Esophagus muscularis mucosa (tissue), 4 donors: ENCODE measurements around the gene DOCK7. TPM values are rescaled to one million over a fixed set of nuclear protein-coding genes. Genes with fewer than 3 reads are reported as not detected.

Source experiments
- DNase-seq: peaks from one replicate; pipeline ENCODE4 v3.0.0-alpha.2; 2017; ENCODE audit errors: extremely low spot score
- H3K27ac ChIP-seq, 4 donors: fragments of 200-600 bp; sonication (generic); replicated peaks in 1 of 4; 1 replicate in 3 of 4; 2 replicates in 1 of 4; pipeline ENCODE4 v1.5.1; 2016 to 2019; ENCODE audit warnings: mild to moderate bottlenecking in 1 of 4
- H3K27me3 ChIP-seq, 4 donors: fragments of 200-600 bp; sonication (generic); one replicate each; pipeline versions ENCODE4 v1.5.1 to v1.6.0; 2016 to 2019
- H3K36me3 ChIP-seq, 4 donors: fragments of 200-600 bp; sonication (generic); one replicate each; pipeline ENCODE4 v1.5.1; 2016 to 2019
- H3K4me1 ChIP-seq, 4 donors: fragments of 200-600 bp; sonication (generic); one replicate each; pipeline ENCODE4 v1.5.1; 2016 to 2019
- H3K4me3 ChIP-seq, 4 donors: fragments of 200-600 bp; sonication (generic); 1 replicate in 2 of 4; 2 replicates in 2 of 4; pipeline ENCODE4 v1.5.1; 2016 to 2019; ENCODE audit warnings: mild to moderate bottlenecking in 4 of 4, moderate library complexity in 1 of 4
- H3K9me3 ChIP-seq, 4 donors: fragments of 200-600 bp; sonication (generic); 1 replicate in 3 of 4; 2 replicates in 1 of 4; pipeline ENCODE4 v1.5.1; 2016 to 2019
- CTCF ChIP-seq, 3 experiments: fragments of 200-600 bp in 2 of 3; fragments of 450-650 bp in 1 of 3; sonication (generic) in 2 of 3; IDR thresholded peaks; one replicate each; pipeline ENCODE4 v1.5.1; 2017 to 2019; ENCODE audit warnings: antibody characterized with exemption in 3 of 3, mild to moderate bottlenecking in 2 of 3, moderate library complexity in 1 of 3
- EP300 ChIP-seq: sonication (generic); formaldehyde crosslinking; IDR thresholded peaks from one replicate; pipeline ENCODE4 v1.6.1; 2017; ENCODE audit warnings: antibody characterized with exemption
- POLR2A ChIP-seq: fragments of 450-650 bp; IDR thresholded peaks from one replicate; pipeline ENCODE4 v1.6.1; 2017; ENCODE audit warnings: antibody characterized with exemption, moderate library complexity, mild to moderate bottlenecking, low read depth
- POLR2AphosphoS5 ChIP-seq, 2 donors: sonication (generic); formaldehyde crosslinking; IDR thresholded peaks; one replicate each; pipeline ENCODE4 v1.6.1; 2017; ENCODE audit warnings: antibody characterized with exemption in 2 of 2
- WGBS: methylation state at CpG from one replicate; pipeline ENCODE4 v1.1.5; 2018; 5-methylcytosine and 5-hydroxymethylcytosine counted together
- intact Hi-C: fragments of 100-400 bp; cut with DNase I; formaldehyde crosslinking; loops from one replicate; pipeline ENCODE4 v1.15.1; 2023
- total RNA-seq, 4 donors: library from RNA; depleted of rRNA; stranded (reverse); fragments of >200 nt; gene quantifications; one replicate each; pipeline versions ENCODE4 v1.1.0 to v1.2.1, GENCODE V29; 2016

Gene DOCK7
- total RNA-seq, 4 donors from 2014 or later, result 27.7 to 66.7 (median 30.5) TPM

GRCh38 chr1:62676611-62677356 is 11.4 kb downstream of the DOCK7 start:
- Histone ChIP-seq H3K36me3 (no peaks in the 10 kb centered on the region), H3K9me3 (no peaks in the 10 kb centered on the region), H3K27me3 (no peaks in the 10 kb centered on the region), H3K4me1 (peaks cover 0 to 24% (median 19%) of the 10 kb centered on the region in 4 donors), H3K27ac (no peak overlapping the region), H3K4me3 (no peak overlapping the region)
- TF ChIP-seq CTCF (IDR thresholded peaks at IDR 0.05) (no peak), POLR2A (no peak), POLR2AphosphoS5 (IDR thresholded peaks at IDR 0.05) (no peak), EP300 (no peak)
- DNase-seq, result no peak
- intact Hi-C loops, result no loop called here
- WGBS, result 75% methylated on average over 2 of the region's 2 CpGs

DNA sequence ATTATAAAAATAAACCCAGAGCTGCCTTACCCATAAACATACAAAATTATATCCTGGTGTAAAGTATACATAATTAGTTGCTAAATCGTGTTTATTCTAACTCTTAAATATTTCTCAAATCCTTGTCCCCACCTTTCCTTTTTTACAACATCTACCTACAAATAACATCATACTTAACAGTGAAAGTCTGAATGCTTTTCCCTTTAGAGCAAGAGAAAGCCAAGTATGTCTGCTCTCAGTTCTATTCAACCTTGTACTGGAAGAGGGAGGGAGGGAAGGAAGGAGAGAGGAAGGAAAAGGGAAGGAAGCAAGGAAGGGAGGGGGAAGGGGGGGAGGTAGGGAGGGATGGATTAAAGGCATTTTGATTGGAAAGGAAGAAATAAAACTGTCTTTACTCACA is 14.6 kb downstream of the DOCK7 start:
- Histone ChIP-seq H3K27ac (no peak overlapping the region), H3K4me1 (peaks cover 0 to 24% (median 19%) of the 10 kb centered on the region in 4 donors), H3K27me3 (no peaks in the 10 kb centered on the region), H3K9me3 (no peaks in the 10 kb centered on the region), H3K4me3 (no peak overlapping the region), H3K36me3 (no peaks in the 10 kb centered on the region)
- DNase-seq, result no peak
- intact Hi-C loops, result no loop called here
- no peak for TF ChIP-seq EP300
- no peak for TF ChIP-seq POLR2AphosphoS5 (IDR thresholded peaks at IDR 0.05)
- WGBS, result 52% methylated on average over 1 of the region's 1 CpG

DNA sequence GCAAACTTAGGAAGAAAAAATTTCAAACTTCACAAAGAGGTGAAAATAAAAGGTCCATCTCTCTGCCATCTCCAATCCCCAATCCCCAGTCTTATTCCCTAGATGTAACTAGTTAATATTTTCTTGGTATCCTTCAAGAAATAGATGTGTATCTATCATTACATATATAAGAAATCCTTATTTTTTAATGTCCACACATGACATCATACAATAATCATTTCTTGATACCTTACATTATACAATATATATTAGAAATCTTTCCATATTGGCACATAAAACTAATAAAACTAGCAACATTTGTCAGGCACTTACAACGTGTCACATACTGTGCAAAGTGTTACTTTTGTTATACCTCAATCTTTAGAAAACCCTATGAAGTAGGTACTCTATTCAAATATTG is 16.2 kb downstream of the DOCK7 start:
- TF ChIP-seq POLR2AphosphoS5 (IDR thresholded peaks at IDR 0.05) (no peak), CTCF (IDR thresholded peaks at IDR 0.05) (no peak), EP300 (no peak), POLR2A (no peak)
- intact Hi-C loops, result no loop called here
- 67% methylated on average over 1 of the region's 1 CpG for WGBS

DNA sequence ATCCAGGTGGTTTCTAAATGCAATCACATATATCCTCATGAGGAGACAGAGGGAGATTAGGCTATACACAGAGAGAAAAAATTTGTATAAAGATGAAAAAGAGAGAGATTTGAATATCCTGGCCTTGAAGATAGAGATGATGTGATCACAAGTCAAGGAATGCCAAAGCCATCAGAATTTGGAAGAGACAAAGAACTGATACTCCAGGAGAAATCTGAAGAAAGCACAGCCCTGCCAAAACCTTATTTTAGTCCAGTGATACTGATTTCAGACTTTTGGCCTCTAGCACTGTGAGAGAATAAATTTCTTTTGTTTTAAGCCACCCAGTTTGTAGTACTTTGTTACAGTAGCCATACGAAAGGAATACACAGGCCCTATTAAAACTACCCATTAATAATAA is 33.4 kb downstream of the DOCK7 start:
- TF ChIP-seq EP300 (no peak), POLR2AphosphoS5 (IDR thresholded peaks at IDR 0.05) (no peak), CTCF (IDR thresholded peaks at IDR 0.05) (no peak), POLR2A (no peak)
- Histone ChIP-seq H3K27ac (no peak overlapping the region), H3K9me3 (no peaks in the 10 kb centered on the region), H3K36me3 (peaks cover 0 to 12% (median 4%) of the 10 kb centered on the region in 4 donors), H3K4me1 (peaks cover 0 to 10% (median 9%) of the 10 kb centered on the region in 4 donors), H3K27me3 (no peaks in the 10 kb centered on the region), H3K4me3 (no peak overlapping the region)
- 66% methylated on average over 1 of the region's 1 CpG for WGBS
- DNase-seq, result no peak
- intact Hi-C loops, result no loop called here

More for the DNA sequence above, 16.2 kb downstream of the DOCK7 start:
- no peaks in the 10 kb centered on the region for H3K9me3 ChIP-seq
- peaks cover 0 to 23% (median 18%) of the 10 kb centered on the region in 4 donors for H3K4me1 ChIP-seq
- H3K4me3 ChIP-seq, result no peak overlapping the region
- no peaks in the 10 kb centered on the region for H3K36me3 ChIP-seq
- DNase-seq, result no peak
- no peaks in the 10 kb centered on the region for H3K27me3 ChIP-seq
- H3K27ac ChIP-seq, result no peak overlapping the region

- no peak for DNase-seq
- no peaks in the 10 kb centered on the region for H3K9me3 ChIP-seq
Observed at GRCh38 chr1:62652387-62652786, 35.8 kb downstream of the DOCK7 start.

More at GRCh38 chr1:62652387-62652786, 35.8 kb downstream of the DOCK7 start:
- no peak for TF ChIP-seq POLR2AphosphoS5 (IDR thresholded peaks at IDR 0.05)
- no peak for TF ChIP-seq POLR2A
- TF ChIP-seq EP300, result no peak
- no peak for TF ChIP-seq CTCF (IDR thresholded peaks at IDR 0.05)
- H3K27me3 ChIP-seq, result no peaks in the 10 kb centered on the region
- H3K4me1 ChIP-seq, result peaks cover 0 to 10% (median 9%) of the 10 kb centered on the region in 4 donors
- H3K27ac ChIP-seq, result no peak overlapping the region
- intact Hi-C loops, result no loop called here
- H3K4me3 ChIP-seq, result no peak overlapping the region
- peaks cover 0 to 14% (median 4%) of the 10 kb centered on the region in 4 donors for H3K36me3 ChIP-seq
